Stimulated activated naive CD4-positive, alpha-beta T cell (primary cell): ENCODE results near the gene AIDA.
A peak's percentile ranks its signal among the peaks of the same experiment; 100 is the strongest.
"Not testable (repeated sequence)": the region's sequence is repeated elsewhere in the genome, so short reads cannot be mapped to it uniquely, and the experiment has no call there.

Source experiments
- DNase-seq, 6 experiments: peaks; one replicate each; lab custom pipeline; 2025; lab: John Stamatoyannopoulos, UW

Gene AIDA

GRCh38 chr1:222713091-222713961, 1.0 kb upstream of the AIDA start:
- peak; percentile 82 to 92 (median 90) for DNase-seq

GRCh38 chr1:222711319-222712252, 705 bp downstream of the AIDA start:
- peak; percentile 36 to 70 (median 58) for DNase-seq

GRCh38 chr1:222709700-222710153, 2.6 kb downstream of the AIDA start:
- no peak for DNase-seq

GRCh38 chr1:222706815-222707214, 5.5 kb downstream of the AIDA start:
- no peak for DNase-seq

GRCh38 chr1:222704260-222704659, 8.0 kb downstream of the AIDA start:
- DNase-seq: no peak

GRCh38 chr1:222702210-222702609, 10.1 kb downstream of the AIDA start:
- DNase-seq: no peak

- DNase-seq: no peak
Measured at GRCh38 chr1:222697826-222698225, 14.5 kb downstream of the AIDA start.

- no peak for DNase-seq
Measured at GRCh38 chr1:222697203-222697602, 15.1 kb downstream of the AIDA start.

GRCh38 chr1:222696741-222697140, 15.6 kb downstream of the AIDA start:
- no peak for DNase-seq

GRCh38 chr1:222694927-222695326, 17.4 kb downstream of the AIDA start:
- DNase-seq: no peak

GRCh38 chr1:222691016-222691415, 21.3 kb downstream of the AIDA start:
- DNase-seq: no peak

- no peak for DNase-seq
Measured at GRCh38 chr1:222680080-222680479, 32.2 kb downstream of the AIDA start.

GRCh38 chr1:222670110-222670509, 42.2 kb downstream of the AIDA start:
- DNase-seq: peak in 3 of 6 experiments; percentile 9 to 31 (median 13)

- not testable (repeated sequence) for DNase-seq
Measured at GRCh38 chr1:222669107-222669506, 43.2 kb downstream of the AIDA start.

GRCh38 chr1:222668184-222668583, 44.1 kb downstream of the AIDA start:
- not testable (repeated sequence) for DNase-seq

GRCh38 chr1:222665964-222666363, 46.3 kb downstream of the AIDA start:
- no peak for DNase-seq

- no peak for DNase-seq
Measured at GRCh38 chr1:222663431-222663934, 48.8 kb downstream of the AIDA start.

GRCh38 chr1:222657899-222658298, 54.4 kb downstream of the AIDA start:
- DNase-seq: no peak

GRCh38 chr1:222656391-222657155, 55.7 kb downstream of the AIDA start:
- DNase-seq: no peak

- peak; percentile 42 to 81 (median 73) for DNase-seq
Measured at GRCh38 chr1:222654849-222655248, 57.4 kb downstream of the AIDA start.

GRCh38 chr1:222653178-222653827, 59.0 kb downstream of the AIDA start:
- no peak for DNase-seq
